ENCODE measurements around the gene LRMDA. TPM values are rescaled to one million over a fixed set of nuclear protein-coding genes. Genes with fewer than 3 reads are reported as not detected.

The LRMDA gene
- total RNA-seq, 1 donor from 2014 or later: not detected

DNA sequence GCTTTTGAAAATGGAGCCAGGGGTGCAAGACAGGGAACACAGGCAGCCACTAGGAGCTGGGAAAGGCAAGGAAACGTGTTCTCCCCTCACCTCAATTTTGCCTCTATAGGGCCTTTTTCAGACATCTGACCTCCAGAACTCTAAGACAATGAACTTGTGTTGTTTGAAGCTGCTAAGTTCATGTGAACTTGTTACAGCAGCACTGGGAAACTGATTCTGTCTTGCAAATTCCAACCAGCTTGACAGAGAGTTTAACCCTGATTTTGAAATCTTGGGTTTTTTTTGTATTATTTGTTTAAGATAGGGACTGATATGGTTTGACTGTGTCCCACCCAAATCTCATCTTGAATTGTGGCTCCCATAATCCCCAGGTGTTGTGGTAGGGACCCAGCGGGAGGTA is 852.9 kb downstream of the LRMDA start:
- intact Hi-C loops (cut with micrococcal nuclease): no loop called here

- intact Hi-C loops (cut with micrococcal nuclease): no loop called here
Observed at GRCh38 chr10:76285012-76285411, 853.6 kb downstream of the LRMDA start.

- intact Hi-C loops (cut with micrococcal nuclease): no loop called here
Observed at GRCh38 chr10:76285515-76285914, 854.1 kb downstream of the LRMDA start.

DNA sequence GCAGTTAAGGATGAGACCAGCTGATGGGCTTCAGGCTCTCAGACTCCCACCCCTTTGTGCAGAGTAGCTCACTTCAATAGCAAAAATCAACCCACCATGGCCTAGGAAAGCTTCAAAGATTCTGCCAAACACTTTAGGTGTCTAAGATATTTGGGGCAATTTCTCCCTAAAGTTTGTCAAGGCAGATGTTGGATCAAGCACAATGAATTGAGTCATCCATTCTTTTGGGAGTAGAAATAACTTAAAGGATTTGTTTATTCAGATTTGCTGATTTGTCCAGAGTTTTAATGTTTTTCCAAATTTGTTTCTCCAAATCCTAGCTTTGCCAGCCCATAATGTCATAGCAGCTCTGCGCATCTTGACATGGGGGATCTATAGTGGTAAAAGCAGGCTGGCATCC is 855.1 kb downstream of the LRMDA start:
- intact Hi-C loops (cut with micrococcal nuclease): no loop called here

DNA sequence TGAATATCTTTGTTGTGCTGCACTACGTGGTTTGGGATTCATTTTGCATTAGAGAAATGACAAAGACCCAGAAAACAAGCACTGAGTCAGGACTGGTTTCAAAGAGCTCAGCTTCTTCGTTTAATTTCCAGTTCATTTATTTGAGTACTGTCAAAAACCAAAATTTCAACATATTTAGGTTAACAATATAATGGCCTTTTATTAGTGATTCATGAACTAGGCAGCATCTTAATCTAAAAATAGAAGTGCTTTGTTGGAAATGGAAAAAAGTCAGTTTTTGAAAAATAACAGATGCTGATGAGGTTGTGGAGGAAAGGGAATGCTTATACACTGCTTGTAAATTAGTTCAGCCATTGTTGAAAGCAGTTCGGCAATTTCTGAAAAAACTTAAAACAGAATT is 856.4 kb downstream of the LRMDA start:
- intact Hi-C loops (cut with micrococcal nuclease): no loop called here

DNA sequence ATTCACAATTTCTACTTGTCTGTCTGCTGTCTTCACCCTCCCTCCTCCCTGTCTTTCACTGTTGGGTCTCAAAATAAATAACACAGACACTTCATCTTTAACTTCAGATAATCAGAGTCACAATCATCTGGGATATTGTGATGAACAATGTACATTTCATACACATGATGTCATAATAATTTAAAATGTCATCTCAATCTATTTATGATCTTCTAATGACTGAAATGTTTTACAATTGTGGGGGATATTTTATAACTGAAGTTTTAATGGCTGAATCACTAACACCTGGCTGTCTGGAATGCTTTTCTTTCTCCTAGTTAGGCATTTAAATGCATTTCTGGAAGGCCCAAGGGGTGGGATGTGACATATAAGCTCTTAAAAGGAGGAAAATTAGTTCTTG is 859.8 kb downstream of the LRMDA start:
- intact Hi-C loops (cut with micrococcal nuclease): no loop called here

GRCh38 chr10:76291885-76292284 is 860.5 kb downstream of the LRMDA start:
- intact Hi-C loops (cut with micrococcal nuclease): no loop called here

DNA sequence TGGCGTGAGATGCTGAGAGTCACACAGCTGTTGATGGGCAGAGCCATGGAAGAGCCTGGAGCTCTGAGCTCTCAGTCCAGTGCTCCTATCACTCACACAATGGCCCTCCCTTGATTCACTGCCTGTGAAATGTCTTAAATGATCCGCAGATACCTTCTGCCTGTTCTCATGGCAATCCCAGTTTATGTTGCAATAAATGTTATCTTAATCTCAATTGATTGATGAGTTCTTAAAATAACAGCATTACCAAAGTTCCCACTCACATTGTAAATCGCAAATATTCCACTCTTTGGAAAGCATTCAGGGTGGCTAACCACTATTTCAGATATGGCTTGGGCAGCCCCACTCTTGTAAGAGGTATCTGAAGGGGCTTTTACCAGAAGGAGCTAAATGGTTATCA is 865.5 kb downstream of the LRMDA start:
- intact Hi-C loops (cut with micrococcal nuclease): no loop called here

GRCh38 chr10:76297358-76297757 is 865.9 kb downstream of the LRMDA start:
- intact Hi-C loops (cut with micrococcal nuclease): no loop called here

GRCh38 chr10:76297780-76298281 is 866.4 kb downstream of the LRMDA start:
- intact Hi-C loops (cut with micrococcal nuclease): no loop called here

GRCh38 chr10:76298329-76298728 is 866.9 kb downstream of the LRMDA start:
- intact Hi-C loops (cut with micrococcal nuclease): no loop called here

DNA sequence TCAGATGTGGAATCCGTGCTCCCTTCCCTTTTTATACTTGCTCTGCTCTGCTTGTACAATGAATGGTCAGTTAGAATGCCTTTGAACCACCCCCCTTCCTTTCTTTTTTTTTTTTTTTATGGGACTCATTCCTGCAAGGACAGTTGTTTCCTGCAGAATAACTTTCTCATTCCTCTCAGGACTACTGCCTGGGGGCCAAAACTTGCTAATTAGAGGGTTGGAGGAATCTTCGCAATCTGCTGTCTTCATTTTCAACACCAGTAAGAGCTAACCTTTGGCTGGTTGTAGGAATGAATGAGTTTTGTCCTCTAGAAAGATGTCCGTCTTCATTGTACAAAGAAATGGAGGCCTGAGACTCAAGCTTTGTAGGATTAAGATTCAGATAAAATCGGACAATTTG is 868.1 kb downstream of the LRMDA start:
- intact Hi-C loops (cut with micrococcal nuclease): no loop called here

DNA sequence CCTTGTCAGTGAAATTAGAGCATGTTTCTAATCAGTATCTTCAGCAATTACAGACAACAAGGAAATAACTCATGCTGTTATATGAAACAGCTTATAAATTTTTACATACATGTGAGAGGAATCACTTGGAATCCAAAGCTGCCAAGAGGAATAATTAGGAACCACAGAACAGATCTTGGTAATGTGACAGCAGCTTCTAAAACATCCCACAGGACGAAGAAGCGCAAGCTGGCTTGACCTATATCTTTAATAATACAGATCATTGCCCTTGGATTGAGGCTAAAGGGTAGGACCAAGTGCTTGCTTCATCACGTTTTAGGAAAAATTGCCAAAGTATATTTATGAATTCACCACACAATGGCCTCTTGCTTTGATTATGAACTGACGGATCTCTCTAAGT is 869.8 kb downstream of the LRMDA start:
- intact Hi-C loops (cut with micrococcal nuclease): no loop called here

DNA sequence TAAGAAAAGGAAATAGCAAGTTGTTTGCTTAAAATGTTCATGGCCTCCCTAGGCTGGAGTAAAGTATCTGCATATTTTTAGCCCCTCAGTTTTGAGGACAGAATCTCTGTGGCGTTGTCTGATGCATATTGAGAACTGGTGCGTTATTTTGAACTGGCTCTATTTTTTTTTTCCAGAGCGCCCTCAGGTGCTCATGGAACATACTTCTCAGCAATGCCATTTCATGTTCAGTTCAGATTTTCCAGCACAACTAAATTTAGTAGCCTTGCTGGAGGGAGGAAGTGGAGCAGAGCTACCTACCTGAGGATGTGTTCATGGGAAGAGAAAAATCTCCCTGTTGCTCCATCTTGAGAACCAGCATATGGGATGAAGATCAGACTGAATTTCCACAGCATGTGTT is 870.5 kb downstream of the LRMDA start:
- intact Hi-C loops (cut with micrococcal nuclease): no loop called here

DNA sequence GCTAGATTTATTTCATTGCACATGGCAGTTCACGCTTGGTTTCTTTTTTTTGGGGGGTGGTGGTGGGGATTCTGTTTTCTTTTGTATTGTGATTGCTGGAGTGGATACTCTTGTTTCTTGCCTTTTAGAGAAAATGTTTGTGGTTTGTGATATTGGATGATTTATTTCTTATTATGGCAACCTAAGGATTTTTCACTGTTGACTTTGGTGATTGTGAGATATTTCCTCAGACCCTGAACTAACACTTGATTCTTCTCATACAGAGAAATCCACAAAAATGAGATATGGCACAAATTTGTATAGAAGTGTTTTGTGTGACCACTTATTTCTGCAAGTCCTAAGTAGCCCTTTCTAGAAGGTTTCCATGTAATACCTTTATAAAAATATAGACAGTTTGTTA is 871.1 kb downstream of the LRMDA start:
- intact Hi-C loops (cut with micrococcal nuclease): no loop called here

DNA sequence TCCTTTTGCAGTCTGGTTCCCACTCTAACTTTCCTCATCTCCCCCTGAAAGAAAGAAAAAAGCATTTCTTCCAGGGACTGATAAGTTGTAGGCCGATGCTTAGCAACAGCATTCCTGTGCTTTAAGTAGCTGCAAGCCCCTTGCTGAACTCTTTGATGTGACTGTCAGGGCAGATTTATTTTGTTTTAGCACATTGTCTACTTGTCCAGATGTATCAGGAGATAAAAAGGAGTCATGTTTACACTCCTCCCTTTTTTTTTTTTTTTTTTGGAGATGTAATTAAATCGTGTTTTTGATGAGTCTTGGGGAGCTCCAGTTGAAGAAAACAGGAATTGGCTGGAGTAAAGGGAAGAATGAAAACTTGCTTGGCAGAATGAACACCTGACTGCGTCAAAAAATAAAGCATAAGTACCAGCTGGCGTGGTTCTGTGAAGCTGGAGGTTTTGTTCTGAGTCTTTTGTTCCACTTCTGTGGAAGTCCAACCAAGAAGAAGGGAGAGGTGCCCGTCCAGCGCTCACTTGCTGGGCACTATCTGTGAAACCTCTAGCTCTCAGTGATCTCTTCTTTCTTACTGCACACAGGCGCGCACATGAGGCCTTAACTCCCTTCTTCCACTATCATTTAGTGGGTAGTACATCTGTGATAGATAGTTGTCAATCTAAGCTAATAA is 871.7 kb downstream of the LRMDA start:
- intact Hi-C loops (cut with micrococcal nuclease): no loop called here

DNA sequence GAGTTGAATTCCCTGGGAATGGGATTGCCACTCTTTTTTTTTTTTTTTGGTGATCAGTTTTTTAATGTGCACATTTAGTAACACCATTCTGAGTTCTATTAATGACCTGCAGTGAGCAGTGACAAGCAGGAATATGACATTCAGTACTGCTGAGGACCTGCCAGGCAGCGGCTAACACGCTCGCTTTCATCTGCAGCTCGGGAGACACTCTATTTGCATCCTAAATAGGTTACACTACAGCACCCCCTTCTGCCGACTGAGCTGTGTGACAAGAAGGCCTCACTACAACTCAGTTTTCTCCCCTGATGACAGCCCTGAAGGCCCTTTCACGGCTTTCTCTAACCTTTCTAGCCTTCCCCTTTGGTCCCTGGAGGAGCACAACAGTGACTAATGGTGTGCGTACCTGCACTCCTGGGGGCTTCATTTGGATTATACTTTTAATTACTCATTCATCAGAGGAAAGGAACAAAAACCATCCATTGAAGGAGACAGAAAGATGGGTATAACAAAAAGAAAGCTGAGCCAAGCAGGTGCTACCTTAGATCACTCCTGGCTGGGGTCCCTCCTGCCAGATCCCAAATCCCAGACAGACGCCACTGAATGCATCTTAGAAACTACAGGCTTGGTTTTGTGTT is 872.4 kb downstream of the LRMDA start:
- intact Hi-C loops (cut with micrococcal nuclease): no loop called here

DNA sequence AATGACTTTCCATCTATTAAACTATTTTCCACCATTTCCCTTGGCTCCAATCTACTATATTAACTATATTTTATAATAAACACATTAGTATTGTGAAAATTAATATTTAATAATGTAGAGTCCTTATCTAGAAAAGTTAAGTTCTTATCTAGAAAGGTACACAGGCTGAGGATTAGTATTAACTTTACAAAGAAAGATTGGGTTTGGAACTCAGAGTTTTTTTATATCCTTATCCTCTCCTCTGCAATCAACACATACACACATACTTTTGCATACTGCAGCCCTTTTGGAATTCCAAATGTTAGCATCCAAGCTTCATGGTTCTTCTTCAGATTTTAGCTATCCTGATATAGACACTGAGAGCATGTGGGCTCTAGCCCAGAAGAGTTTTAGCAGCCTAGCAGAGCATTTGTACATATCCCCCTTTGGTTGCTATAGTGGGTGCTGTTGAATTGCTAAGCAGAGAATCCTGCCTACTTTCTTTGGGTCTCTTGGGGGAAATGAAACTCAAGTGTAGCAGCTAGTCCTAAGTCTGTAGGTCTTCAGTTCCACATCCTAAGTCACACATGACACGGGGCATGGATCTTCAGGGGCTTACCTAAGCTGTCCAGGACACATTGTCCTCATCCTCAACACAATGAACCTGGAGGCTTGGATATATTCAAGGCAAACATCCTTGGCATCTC is 874.6 kb downstream of the LRMDA start:
- intact Hi-C loops (cut with micrococcal nuclease): no loop called here

DNA sequence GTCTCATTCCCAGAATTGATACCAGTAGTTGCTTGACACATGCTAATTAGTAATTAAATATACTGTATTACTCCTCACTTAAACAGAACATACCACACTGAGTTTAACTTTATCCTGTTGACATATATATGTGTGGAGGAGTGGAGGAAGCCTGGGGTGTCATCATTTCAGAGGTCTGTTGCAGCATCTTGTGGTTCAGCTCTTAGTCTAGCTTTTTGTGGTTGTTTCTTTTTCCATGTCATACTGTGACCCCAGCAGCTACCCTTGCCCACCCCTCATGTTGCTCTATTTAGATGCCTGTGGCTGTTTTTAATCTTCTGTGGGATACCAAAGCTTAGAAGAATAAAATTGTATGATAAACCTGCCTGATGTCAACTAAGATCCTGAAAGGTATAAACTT is 875.4 kb downstream of the LRMDA start:
- intact Hi-C loops (cut with micrococcal nuclease): no loop called here

GRCh38 chr10:76309070-76309469 is 877.6 kb downstream of the LRMDA start:
- intact Hi-C loops (cut with micrococcal nuclease): no loop called here

GRCh38 chr10:76309741-76310587 is 878.5 kb downstream of the LRMDA start:
- intact Hi-C loops (cut with micrococcal nuclease): no loop called here

All from T-helper 1 cell treated with Interleukin-12 subunit alpha and Interleukin-12 subunit beta and Interleukin-4 antibody, amounts not matched to agents 30 ng/mL and 1 ng/mL, for 36 hours (primary cell).